ENCODE results near the gene ILF3.

The ILF3 gene

DNA sequence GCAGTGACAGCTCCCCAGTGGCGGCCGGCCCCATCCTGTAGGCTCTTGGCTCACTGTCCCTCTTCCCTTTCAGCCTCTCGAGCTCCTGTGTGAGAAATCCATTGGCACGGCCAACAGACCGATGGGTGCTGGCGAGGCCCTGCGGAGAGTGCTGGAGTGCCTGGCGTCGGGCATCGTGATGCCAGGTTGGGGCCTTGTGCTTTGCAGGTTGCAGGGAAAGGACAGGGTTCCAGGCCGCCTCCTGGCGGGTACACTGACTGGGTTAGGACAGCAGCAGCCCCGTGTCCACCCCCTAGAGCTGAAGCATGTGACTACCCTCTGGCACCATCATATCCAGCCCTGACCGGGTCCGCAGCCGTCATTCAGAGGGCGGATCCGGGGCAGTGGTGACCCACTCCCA is 25.6 kb downstream of the ILF3 start:
- DNase-seq = no peak

- no peak for DNase-seq
Measured at GRCh38 chr19:10680545-10681135, 26.5 kb downstream of the ILF3 start.

DNA sequence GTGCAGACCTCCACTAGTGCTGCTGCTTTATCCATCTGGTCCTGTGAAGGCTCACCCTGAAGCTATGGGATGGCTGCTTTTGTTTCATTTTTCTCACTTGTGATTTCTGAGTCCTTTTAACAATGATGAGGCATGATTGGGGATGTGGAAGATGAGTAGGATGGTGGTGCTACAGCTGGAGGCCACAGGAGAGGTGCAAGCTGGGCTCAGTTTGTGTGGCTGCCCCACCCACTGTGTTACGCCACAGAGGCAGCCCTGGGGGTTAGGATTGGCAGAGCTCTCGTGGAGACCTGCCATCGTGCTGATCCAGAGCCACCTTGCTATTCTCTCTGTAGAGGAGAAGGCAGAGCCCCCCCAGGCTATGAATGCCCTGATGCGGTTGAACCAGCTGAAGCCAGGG is 27.5 kb downstream of the ILF3 start:
- no peak for DNase-seq

DNA sequence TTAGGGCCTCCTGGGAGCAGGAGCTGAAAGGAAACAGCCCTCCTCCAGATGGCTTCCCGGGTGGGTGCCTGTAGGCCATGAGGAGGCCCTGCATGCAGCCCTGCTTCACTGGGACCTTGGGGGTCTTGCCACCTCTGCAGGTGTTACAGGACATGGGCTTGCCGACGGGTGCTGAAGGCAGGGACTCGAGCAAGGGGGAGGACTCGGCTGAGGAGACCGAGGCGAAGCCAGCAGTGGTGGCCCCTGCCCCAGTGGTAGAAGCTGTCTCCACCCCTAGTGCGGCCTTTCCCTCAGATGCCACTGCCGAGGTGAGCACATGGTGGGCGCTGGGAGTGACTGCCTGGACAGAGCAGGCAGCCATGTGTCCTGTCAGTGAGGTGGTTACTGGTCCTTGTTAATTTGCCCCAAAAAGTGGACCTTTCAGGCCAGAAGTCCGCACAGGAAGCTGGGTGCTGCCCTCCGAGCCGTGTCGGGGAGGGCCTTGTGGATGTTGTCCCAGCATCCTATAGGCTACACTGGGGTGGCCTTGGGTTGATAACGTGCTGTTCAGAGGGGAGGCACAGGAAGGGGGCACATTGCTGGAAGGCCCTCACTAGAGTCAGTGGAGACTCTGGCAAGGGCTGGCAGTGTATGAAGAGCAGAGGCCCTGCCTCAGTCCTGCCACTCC is 28.4 kb downstream of the ILF3 start:
- DNase-seq = no peak

DNA sequence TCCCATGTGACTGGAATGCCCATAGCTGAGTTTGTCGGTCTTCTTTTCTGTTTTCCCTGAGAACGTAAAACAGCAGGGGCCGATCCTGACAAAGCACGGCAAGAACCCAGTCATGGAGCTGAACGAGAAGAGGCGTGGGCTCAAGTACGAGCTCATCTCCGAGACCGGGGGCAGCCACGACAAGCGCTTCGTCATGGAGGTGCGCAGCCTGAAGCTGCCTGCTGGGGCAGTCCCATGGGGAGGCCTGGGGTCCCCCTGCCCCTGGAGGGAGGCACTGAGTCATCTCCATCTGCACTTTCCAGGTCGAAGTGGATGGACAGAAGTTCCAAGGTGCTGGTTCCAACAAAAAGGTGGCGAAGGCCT is 28.9 kb downstream of the ILF3 start:
- DNase-seq = no peak

DNA sequence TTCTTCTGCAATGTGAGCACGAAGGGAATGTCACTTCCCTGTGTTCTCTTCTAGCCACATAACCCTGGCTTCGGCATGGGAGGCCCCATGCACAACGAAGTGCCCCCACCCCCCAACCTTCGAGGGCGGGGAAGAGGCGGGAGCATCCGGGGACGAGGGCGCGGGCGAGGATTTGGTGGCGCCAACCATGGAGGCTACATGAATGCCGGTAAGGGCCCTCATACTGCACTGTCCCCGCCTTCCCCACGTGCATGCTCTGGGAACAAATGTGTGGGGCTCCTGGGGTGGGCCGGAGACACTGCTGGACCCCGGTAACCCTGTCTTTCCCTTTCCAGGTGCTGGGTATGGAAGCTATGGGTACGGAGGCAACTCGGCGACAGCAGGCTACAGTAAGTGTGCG is 29.4 kb downstream of the ILF3 start:
- DNase-seq = no peak

DNA sequence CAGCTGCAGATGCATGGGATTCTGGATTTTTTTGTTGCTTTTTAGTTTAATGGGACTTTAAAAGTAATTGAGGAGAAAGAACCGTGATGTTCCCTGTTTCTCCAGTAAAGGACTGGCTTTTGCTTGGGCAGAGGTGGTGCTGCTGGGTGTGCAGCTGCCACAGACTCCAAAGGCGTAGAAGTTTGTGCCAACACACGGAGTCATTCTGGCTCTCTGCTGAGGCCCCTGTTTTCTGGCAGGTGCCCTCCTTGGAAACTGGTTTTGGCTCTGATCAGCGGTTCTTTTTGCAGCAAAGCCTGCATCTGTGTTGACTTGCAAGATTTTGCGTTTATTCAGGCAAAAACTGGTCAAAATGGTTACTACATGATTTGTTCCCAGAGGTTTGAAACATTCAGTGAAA is 31.1 kb downstream of the ILF3 start:
- no peak for DNase-seq

DNA sequence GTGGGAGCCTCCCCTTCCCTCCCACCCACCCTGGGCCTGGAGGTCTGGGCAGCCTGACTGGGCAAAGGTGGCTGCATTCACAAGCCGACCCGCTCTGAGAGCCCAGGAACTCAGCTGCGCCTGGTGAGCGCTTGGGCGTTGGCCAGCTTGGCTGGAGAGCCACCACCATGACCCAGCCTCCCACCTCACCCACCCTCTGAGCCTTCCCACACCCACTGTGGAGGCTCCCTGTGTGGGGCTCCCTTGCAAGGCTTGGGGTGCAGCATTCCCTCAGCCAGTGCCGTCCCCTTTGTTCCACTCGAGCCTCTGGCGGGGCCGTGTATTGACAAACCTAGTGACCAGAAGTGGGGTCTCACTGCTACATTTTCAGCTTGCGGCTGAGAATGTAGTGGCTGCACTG is 32.0 kb downstream of the ILF3 start:
- no peak for DNase-seq

DNA sequence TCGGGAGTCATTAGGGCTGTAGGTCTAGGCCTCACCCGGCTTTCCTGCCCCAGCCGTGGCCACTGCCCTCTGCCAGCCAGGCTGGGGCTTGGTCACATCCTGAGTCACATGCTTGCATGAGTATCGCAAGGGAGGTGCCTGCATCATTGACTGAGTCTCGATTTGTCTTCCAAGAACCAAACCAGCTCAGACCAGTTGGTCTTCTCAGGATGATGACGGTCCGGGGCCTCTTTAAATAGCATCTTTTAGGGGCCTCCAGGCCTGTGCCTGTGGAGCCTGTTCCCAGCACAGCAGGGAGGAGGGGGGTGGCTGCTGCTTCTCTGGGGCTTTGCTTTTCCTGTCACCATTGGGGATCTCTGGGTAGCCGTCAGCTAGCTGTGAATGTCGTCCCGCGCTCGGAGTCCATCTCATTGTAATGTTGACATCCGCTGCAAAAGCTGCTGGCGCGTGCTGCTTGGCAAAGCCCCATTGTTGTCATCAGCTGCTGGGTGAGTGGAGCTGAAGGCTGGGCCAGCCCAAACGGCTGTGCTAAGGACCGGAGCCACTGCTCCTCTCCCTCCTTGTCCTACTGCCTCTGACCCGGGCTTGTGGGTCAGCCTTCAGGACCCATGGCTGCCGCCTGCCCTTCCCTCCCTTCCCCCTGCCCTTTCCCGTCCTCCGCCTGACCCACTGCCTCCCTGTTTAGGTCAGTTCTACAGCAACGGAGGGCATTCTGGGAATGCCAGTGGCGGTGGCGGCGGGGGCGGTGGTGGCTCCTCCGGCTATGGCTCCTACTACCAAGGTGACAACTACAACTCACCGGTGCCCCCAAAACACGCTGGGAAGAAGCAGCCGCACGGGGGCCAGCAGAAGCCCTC is 32.7 kb downstream of the ILF3 start:
- DNase-seq = no peak

- no peak for DNase-seq
Measured at GRCh38 chr19:10687518-10688288, 33.6 kb downstream of the ILF3 start.

DNA sequence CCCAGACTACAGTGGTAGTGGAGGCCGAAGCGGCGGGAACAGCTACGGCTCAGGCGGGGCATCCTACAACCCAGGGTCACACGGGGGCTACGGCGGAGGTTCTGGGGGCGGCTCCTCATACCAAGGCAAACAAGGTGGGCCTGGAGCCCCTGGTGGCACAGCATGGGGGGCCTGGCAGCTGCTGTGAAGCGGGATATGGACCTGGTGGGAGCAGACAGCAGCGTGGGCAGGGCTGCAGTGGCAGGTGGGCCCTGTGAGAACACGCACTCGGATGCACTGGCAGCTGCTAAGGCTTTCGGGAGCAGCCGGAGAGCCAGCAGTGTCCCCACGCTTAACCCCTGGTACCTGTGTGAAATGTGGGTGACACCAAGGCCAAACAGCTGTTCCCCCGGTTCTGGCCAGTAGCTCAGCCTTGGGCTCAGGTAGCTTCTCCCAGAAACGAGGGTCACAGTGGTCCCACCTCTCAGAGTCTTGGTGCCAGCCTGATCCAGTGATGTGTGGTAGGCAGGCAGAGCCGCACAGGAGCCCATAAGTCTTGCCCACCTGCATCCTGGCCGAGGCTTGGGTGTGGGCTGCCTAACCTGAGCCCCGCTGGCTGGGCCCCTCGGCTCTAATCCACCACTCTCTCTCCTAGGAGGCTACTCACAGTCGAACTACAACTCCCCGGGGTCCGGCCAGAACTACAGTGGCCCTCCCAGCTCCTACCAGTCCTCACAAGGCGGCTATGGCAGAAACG is 34.6 kb downstream of the ILF3 start:
- no peak for DNase-seq

DNA sequence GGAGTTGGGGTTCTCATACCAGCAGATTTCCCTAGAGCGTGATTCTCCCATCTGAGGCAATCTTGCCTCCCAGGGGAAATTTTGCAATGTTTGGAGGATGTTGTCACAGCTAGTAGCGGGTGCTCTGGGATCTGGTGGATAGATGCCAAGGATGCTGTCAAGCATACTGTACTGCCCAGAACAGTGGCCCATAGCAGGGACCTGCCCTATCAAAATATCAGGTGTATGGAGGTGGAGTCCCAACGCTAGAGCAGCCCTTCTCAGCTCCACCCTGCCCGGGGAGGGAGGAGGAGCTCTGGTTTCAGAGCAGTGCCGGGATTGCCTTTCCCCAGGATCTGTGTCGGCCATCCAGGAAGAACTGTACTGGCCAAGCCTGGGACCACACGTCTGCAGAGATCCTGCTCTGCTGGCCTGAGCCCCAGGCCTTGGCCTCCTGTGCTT is 36.2 kb downstream of the ILF3 start:
- DNase-seq = no peak

- no peak for DNase-seq
Measured at GRCh38 chr19:10691178-10691881, 37.2 kb downstream of the ILF3 start.

- no peak for DNase-seq
Measured at GRCh38 chr19:10691883-10692282, 37.7 kb downstream of the ILF3 start.

DNA sequence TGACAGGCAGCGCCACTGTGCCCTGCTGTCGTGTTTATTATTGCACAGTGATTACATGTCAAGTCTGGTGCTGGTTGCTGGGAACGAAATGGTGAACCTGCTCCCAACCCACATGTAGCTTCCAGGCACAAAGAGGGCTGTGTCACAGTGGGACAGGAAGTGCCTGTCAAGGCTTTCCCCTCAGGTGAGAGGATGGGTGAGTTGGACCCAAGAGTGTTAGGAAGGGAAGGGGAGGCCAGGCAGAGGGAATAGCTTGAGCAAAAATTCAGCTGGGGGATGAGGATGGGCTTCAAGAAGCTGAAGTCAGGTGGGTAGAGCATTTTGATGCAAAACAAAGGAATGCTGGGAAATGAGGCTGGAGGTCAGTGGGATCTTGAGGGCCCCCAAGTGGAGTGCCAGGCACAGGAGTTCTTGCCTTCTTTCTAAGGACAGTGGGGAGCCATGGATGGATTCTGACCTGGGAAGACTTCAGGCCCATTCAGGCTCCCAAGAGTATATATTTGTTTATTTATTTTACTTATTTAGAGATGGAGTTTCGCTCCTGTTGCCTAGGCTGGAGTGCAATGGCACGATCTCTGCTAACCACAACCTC is 38.6 kb downstream of the ILF3 start:
- no peak for DNase-seq

DNA sequence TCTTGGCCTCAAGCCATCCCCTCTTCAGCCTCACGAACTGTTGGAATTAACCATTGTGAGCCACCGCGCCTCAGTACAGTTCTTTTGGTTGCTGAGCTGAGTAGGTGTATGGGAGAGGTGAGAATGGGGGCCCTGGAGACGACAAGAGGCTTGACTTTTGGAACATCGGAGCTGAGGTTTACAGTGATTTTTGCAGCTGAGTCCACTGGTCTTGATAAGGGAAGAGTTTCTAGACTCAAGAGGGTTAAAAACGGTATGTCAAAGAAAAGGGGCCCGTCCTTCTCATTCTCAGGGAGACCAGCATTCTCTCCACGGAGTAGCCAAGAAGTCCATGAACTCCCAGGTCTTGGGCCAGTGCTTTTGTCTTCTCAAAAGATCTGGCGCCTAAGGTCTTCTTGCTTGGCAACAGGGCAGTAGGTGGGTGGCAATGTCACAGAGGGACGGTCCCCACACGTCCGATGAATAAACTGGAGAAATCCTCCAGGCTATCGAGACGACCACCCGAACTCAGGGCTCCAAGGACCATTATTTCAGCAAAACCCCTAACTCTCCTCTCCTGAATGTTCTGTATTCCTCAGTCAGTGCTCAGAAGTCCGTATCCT is 40.7 kb downstream of the ILF3 start:
- DNase-seq = no peak

- peak; percentile 78 to 83 for DNase-seq
Measured at GRCh38 chr19:10695401-10696398, 41.6 kb downstream of the ILF3 start.

DNA sequence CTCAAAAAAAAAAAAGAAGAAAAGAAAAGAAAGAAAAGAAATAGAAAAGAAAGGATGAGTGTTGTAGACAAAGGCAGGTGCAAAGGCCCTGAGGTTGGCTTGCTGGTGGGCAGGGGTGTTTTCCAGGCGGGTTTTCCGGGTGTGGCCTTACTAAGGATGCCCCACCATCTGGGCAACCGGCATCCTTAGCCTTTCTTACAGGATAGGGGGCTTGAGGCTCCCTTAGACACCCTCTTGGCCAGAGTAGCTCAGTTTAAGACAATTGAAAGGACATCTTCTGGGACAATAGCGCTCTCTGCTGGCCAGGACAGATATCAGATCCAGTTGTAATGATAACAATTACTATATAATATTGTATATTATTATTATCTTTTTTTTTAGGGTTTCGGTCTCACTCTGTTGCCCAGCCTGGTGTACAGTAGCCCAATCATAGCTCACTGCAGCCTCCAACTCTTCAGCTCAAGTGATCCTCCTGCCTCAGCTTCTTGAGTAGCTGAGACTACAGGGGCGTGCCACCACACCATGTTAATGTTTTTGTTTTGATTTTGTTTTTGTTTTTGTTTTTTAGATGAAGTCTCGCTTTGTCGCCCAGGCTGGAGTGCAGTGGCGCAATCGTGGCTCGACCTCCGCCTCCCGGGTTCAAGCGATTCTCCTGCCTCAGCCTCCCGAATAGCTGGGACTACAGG is 45.6 kb downstream of the ILF3 start:
- DNase-seq = peak; percentile 64 to 74

GRCh38 chr19:10701955-10702525 is 47.9 kb downstream of the ILF3 start:
- no peak for DNase-seq

Data from activated CD4-positive, alpha-beta T cell treated with anti-CD3 and anti-CD28 coated beads for 4 hours (primary cell).